Nucleus accumbens (tissue), 56 donors: ENCODE measurements around the gene ANKRD65.
"Not testable (repeated sequence)": the region's sequence is repeated elsewhere in the genome, so short reads cannot be mapped to it uniquely, and the experiment has no call there.

Source experiments
- DNase-seq, 56 donors: peaks; one replicate each; lab custom pipeline; 2025; lab: John Stamatoyannopoulos, UW

The ANKRD65 gene

DNA sequence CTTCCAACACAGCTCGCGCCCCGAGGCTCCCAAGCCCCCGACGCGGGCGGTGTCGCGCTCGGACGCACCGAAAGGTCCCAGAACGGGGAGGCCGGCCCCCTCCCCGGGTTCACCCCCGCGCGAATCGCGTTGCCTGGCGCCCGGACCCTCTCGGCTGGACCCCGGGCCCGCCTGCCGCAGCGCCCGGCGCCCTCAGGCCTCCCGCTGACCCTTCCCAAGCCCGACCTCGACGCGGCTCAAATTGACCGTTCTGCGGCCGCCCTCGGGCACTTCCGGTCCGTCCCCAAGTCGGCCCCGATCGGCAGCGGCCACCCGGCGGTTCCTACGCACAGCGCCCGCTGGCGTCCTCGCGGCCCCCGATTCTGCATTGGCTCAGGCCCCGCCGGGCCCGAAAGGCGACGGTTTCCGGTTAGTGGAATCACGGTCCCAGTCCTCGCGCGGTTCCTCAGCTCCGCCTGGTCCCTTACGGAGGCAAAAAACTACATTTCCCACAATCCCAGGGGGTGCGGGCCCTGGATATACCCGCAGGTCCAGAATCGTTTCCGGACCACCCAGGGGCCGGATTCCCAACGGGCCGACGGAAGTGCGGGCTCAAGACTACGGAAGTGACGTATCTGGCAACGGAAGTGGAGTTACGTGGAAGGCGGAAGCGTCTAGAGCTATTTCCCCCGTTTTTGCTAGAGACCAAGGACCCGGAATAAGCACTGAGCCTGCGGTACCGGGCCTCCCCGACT, 46.0 kb downstream of the ANKRD65 start, which contains the start of gene AURKAIP1:
Gene AURKAIP1 (minus strand): TSS at position 279 of the 734 bp plus-strand sequence. CDS start 451 bp downstream, outside the sequence.
- DNase-seq, result peak; percentile 81 to 100 (median 98)

GRCh38 chr1:1374589-1374928, 46.5 kb downstream of the ANKRD65 start:
- DNase-seq, result no peak

DNA sequence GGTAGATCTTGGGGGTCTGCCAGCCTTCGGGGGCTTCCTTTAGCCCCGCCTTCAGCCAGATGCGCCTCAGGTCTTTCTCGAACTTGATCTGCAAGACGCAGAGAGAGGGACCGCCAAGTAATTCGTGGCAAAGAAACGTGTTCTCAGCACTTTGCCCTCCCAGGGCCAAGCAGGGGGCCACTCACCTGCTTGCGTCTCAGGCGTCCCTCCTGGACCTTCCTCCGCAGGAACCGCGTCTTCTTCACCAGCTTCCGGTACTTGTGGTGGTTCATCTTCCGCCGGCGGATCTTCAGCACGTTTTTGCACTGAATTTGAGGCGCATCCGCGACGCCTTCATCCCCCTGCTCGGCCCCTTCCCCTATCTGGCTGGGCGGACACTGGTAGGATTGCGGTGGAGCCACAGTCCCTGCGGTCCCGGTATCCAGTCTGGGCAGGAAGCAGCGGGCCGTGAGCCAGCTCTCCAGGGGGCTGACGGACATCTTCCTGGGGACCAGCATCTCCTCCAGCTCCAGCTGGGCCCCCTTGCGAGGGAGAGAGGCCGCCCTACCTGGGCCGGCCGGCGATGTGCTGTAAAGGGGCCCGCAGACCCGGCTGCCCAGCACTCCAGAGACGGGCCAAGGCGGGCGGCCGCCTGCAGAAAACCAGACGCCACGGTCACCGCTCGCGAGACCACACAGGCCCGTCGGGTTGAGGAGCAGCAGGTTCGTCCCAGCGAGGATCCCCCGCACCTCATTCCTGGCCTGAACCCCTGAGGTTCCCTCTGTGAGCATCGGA, 47.1 kb downstream of the ANKRD65 start:
- DNase-seq, result no peak

- DNase-seq, result no peak
Observed at GRCh38 chr1:1373051-1373814, 47.8 kb downstream of the ANKRD65 start.

- peak in 28 of 56 donors; percentile 10 to 71 (median 32) for DNase-seq
Observed at GRCh38 chr1:1371746-1372711, 49.0 kb downstream of the ANKRD65 start.

GRCh38 chr1:1371364-1371745, 49.7 kb downstream of the ANKRD65 start:
- no peak for DNase-seq

DNA sequence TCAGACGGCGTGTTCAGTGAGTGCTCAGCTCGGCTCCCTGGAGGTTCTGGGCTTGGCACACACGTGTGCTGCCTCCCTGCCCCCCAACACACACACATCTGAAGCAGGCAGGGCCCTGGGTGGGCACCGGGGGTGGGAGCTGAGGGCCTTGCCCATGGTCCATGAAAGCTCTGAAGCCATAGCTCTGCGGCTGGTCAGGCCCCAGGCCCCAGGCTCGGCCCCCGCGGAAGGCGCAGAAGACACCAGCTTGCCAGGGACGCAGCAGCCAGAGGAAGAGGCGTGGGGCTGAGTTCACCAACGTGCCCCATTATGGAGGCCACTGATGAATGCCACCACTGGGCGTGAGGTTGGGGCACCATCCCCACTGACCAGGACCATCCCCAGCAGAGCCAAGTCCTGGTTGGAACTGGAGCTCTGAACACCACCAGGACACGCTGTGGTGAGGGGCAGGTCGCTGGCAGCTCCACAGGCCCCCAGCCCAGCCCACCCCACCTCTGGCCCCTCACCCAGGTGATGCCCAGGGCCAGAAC, 50.2 kb downstream of the ANKRD65 start:
- DNase-seq, result no peak

DNA sequence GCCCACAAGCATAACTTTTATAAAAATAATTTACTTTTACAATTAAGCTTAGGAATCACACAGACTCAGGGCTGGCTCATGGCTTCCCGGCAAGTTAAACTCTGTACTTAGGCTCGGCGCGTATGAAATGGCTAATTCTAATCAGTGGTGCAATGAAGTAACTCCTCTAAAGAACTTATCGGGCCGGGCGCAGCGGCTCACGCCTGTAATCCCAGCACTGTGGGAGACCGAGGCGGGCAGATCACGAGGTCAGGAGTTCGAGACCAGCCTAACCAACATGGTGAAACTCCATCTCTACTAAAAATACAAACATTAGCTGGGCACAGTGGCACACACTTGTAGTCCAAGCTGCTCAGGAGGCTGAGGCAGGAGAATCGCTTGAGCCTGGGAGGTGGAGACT, 51.0 kb downstream of the ANKRD65 start:
- not testable (repeated sequence) for DNase-seq
